Measurements from ENCODE around the gene TBCK. TPM values are rescaled to one million over a fixed set of nuclear protein-coding genes. Genes with fewer than 3 reads are reported as not detected.

The TBCK gene
- polyA plus RNA-seq, 5 donors = 31.0 to 66.2 (median 56.1) TPM

GRCh38 chr4:106048250-106048971, 267.6 kb downstream of the TBCK start:
- peak; percentile 41 to 64 for DNase-seq

- no peak for DNase-seq
Observed at GRCh38 chr4:106046083-106046482, 269.9 kb downstream of the TBCK start.

- no peak for DNase-seq
Observed at GRCh38 chr4:106041294-106042002, 274.6 kb downstream of the TBCK start.

GRCh38 chr4:106039796-106040195, 276.2 kb downstream of the TBCK start:
- DNase-seq = peak; percentile 31 to 58

- no peak for DNase-seq
Observed at GRCh38 chr4:106038908-106039307, 277.1 kb downstream of the TBCK start.

GRCh38 chr4:106038012-106038411, 278.0 kb downstream of the TBCK start:
- DNase-seq = no peak

GRCh38 chr4:106036848-106037247, 279.2 kb downstream of the TBCK start:
- no peak for DNase-seq

- no peak for DNase-seq
Observed at GRCh38 chr4:106036334-106036733, 279.7 kb downstream of the TBCK start.

- DNase-seq = no peak
Observed at GRCh38 chr4:106035204-106035603, 280.8 kb downstream of the TBCK start.

- no peak for DNase-seq
Observed at GRCh38 chr4:106034751-106035150, 281.3 kb downstream of the TBCK start.

GRCh38 chr4:106034220-106034619, 281.8 kb downstream of the TBCK start:
- no peak for DNase-seq

GRCh38 chr4:106033469-106033868, 282.5 kb downstream of the TBCK start:
- no peak for DNase-seq

GRCh38 chr4:106032851-106033286, 283.1 kb downstream of the TBCK start:
- DNase-seq = no peak

GRCh38 chr4:106022454-106022853, 293.6 kb downstream of the TBCK start:
- DNase-seq = no peak

- DNase-seq = no peak
Observed at GRCh38 chr4:106021737-106022410, 294.1 kb downstream of the TBCK start.

GRCh38 chr4:106019771-106020170, 296.2 kb downstream of the TBCK start:
- no peak for DNase-seq

GRCh38 chr4:106017975-106018374, 298.0 kb downstream of the TBCK start:
- no peak for DNase-seq

- no peak for DNase-seq
Observed at GRCh38 chr4:106011387-106011786, 304.6 kb downstream of the TBCK start.

GRCh38 chr4:106010761-106011160, 305.2 kb downstream of the TBCK start:
- no peak for DNase-seq

GRCh38 chr4:106002994-106003393, 313.0 kb downstream of the TBCK start:
- no peak for DNase-seq

GRCh38 chr4:105998171-105999063, 317.6 kb downstream of the TBCK start:
- no peak for DNase-seq

GRCh38 chr4:105996845-105997244, 319.2 kb downstream of the TBCK start:
- no peak for DNase-seq

All from right lung (tissue), 5 donors.